ENCODE data around the gene LGR6. TPM values are rescaled to one million over a fixed set of nuclear protein-coding genes. Genes with fewer than 3 reads are reported as not detected.
A peak's percentile ranks its signal among the peaks of the same experiment; 100 is the strongest.

LGR6 gene
- total RNA-seq, 1 experiment from 2014 or later, result 1.0 TPM

GRCh38 chr1:202162418-202163280, 30.9 kb upstream of the LGR6 start:
- H3K4me3 Mint-ChIP-seq, result peak overlapping the region in 1 of 2 experiments; percentile 62; a peak in 1 of 5 replicates
- H4K91ac ChIP-seq (ENCODE audit: insufficient read length, low read depth, low read length), result no peak overlapping the region
- no peak overlapping the region for H2BK20ac ChIP-seq (ENCODE audit: low read depth, low read length, poor library complexity, severe bottlenecking)
- H2BK5ac ChIP-seq (ENCODE audit: insufficient read length, low read length), result no peak overlapping the region
- DNase-seq, result peak; percentile 27
- H3K27ac ChIP-seq (ENCODE audit: insufficient read length, low read depth, low read length), result no peak overlapping the region
- no peak overlapping the region for H2AK5ac ChIP-seq (ENCODE audit: insufficient read length, low read length)
- no peaks in the 10 kb centered on the region; the same call in 1 of the 2 replicates for H3K27me3 Mint-ChIP-seq (ENCODE audit: low read depth)
- no peak overlapping the region for H3K56ac ChIP-seq (ENCODE audit: insufficient read length, low read depth, low read length)
- H3K4ac ChIP-seq (ENCODE audit: low read depth, low read length), result no peak overlapping the region
- H3K9me3 Mint-ChIP-seq, result no peaks in the 10 kb centered on the region
- no peak for TF ChIP-seq CTCF (conservative IDR thresholded peaks at IDR 0.05)
- H3K18ac ChIP-seq (ENCODE audit: insufficient read length, low read depth, low read length), result no peak overlapping the region
- no peak overlapping the region for H2AFZ ChIP-seq (ENCODE audit: low read length)
- H4K20me1 ChIP-seq (ENCODE audit: control insufficient read depth, insufficient read depth, insufficient read length), result no peaks in the 10 kb centered on the region
- no peak overlapping the region for H3K4me2 ChIP-seq (ENCODE audit: insufficient read depth, insufficient read length, low read length)
- H3K9me3 ChIP-seq (ENCODE audit: control insufficient read depth, low read depth, low read length), result no peaks in the 10 kb centered on the region
- H3K79me1 ChIP-seq (ENCODE audit: insufficient read depth, low read depth, low read length, poor library complexity, severe bottlenecking), result no peaks in the 10 kb centered on the region
- H4K8ac ChIP-seq (replicated peaks; ENCODE audit: insufficient read length, low read depth, low read length), result no peak overlapping the region
- no peak overlapping the region for H4K5ac ChIP-seq (ENCODE audit: insufficient read length, low read depth, low read length)
- no peak overlapping the region for H3K23ac ChIP-seq (ENCODE audit: insufficient read length, low read depth, low read length)
- H3K4me1 Mint-ChIP-seq, result peaks cover 34 to 67% of the 10 kb centered on the region in 2 experiments
- H2BK120ac ChIP-seq (ENCODE audit: low read depth, low read length, poor library complexity, severe bottlenecking), result no peak overlapping the region
- H3T11ph ChIP-seq (ENCODE audit: low read length), result no peak overlapping the region
- no peak overlapping the region for H3K9ac ChIP-seq (ENCODE audit: extremely low read depth, insufficient read length, low read length)
- no peaks in the 10 kb centered on the region for H3K27me3 ChIP-seq (ENCODE audit: insufficient read depth, low read length)
- H3K36me3 Mint-ChIP-seq (ENCODE audit: insufficient read depth in 1 of 3, low read depth in 3 of 3), result no peaks in the 10 kb centered on the region; a peak in 1 of 7 replicates
- H3K27ac Mint-ChIP-seq, result peak overlapping the region in 2 of 3 experiments; percentile 57 to 80; a peak in 2 of 7 replicates
- H3K14ac ChIP-seq (ENCODE audit: insufficient read depth, low read length), result no peak overlapping the region
- no peak overlapping the region for H2BK12ac ChIP-seq (ENCODE audit: insufficient read length, low read depth, low read length)
- no peak overlapping the region for H2BK15ac ChIP-seq (ENCODE audit: low read depth, low read length)
- H3K79me2 ChIP-seq (ENCODE audit: insufficient read depth, low read length), result no peaks in the 10 kb centered on the region
- H3K23me2 ChIP-seq (ENCODE audit: insufficient read length, low read depth, low read length, poor library complexity, severe bottlenecking), result no peaks in the 10 kb centered on the region
- H3K4me1 ChIP-seq (ENCODE audit: insufficient read depth, low read length), result peaks cover 8% of the 10 kb centered on the region; the same call in 1 of the 2 replicates
- WGBS (ENCODE audit: extremely low coverage, insufficient read length, low lambda C conversion rate), result no CpG with 5 or more reads among the region's 15 CpGs

Data from H9 (cell line).